Measurements from ENCODE around the gene PLD4.
"Not testable (repeated sequence)": the region's sequence is repeated elsewhere in the genome, so short reads cannot be mapped to it uniquely, and the experiment has no call there.

The PLD4 gene, protein sequence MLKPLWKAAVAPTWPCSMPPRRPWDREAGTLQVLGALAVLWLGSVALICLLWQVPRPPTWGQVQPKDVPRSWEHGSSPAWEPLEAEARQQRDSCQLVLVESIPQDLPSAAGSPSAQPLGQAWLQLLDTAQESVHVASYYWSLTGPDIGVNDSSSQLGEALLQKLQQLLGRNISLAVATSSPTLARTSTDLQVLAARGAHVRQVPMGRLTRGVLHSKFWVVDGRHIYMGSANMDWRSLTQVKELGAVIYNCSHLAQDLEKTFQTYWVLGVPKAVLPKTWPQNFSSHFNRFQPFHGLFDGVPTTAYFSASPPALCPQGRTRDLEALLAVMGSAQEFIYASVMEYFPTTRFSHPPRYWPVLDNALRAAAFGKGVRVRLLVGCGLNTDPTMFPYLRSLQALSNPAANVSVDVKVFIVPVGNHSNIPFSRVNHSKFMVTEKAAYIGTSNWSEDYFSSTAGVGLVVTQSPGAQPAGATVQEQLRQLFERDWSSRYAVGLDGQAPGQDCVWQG

DNA sequence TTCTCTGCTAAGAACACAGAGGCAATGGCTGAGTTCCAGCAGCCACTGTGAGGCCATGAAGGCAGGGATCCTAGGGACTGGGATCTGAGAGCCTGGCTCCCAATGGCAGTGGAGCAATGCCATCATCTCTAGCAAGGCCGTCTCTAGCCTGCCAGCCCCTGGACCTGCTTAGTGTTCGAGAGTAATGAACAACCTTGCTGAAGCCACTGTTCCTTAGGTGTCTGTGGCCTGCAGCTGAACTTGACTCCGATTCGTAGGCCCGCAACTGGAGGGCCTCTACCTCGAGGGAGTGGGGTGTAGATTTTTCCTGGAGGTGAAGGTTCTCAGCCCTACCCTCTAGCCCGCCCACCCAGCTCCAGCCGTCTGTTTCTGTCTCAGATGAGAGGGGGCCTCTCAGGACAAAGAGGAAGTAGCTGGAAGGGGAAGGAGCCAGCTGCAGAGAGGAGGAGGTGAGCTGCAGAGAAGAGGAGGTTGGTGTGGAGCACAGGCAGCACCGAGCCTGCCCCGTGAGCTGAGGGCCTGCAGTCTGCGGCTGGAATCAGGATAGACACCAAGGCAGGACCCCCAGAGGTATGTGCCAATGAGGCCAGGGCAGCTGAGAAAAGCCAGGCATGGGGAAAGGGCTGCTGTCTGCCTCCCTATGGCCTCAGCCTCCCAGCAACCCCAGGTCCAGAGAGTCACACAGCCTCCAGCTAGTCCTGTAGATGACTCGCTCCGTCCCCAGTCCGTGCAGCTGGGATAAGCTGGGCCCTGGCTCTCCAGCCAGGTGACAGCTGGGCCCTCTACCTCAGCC is at the start of gene PLD4:
TSS of gene PLD4 (plus strand) at position 459 of the 793 bp plus-strand sequence. CDS start 2,262 bp downstream, outside the sequence.
- no peak for DNase-seq (ENCODE audit: insufficient read length, low spot score)

DNA sequence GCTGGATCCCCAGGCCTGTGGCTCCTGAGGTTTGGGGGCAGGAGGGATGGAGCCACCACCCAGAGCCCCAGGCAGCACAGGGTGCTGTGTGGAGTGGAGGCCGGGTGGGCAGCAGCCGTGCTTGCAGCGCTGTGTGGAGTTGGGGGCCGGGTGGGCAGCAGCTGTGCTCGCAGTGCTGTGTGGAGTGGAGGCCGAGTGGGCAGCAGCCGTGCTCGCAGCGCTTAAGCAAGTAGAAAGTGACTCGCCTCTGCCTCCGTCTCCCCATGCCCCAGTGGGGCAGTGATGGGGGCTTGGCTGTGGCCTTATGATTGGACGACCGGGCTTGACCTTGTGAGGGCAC is 49.3 kb upstream of the PLD4 start:
- DNase-seq (ENCODE audit: insufficient read length, low spot score) (no peak), FAIRE-seq (no peak)

More for the DNA sequence above, at the start of gene PLD4:
- FAIRE-seq = no peak

DNA sequence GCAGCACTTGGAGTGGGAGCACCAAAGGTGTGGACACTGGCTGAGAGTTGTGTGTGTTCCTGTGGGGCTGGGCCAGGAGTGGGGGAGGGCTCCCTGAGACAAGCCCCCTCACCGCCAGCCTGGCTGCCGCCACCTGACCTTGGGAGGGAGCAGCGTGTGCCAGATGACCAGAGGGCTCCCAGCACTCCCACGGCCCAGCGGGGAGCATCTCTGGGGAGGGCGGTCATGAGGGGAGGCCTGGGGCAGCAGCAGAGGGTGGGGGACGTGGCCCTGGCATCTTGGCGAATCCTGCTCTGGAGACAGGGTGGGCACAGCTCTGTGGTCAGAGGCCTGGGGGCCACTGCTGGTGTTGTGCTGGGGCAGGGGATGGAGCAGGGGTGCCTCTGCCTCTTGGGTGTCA is 48.9 kb upstream of the PLD4 start:
- no peak for FAIRE-seq
- DNase-seq (ENCODE audit: insufficient read length, low spot score) = no peak

DNA sequence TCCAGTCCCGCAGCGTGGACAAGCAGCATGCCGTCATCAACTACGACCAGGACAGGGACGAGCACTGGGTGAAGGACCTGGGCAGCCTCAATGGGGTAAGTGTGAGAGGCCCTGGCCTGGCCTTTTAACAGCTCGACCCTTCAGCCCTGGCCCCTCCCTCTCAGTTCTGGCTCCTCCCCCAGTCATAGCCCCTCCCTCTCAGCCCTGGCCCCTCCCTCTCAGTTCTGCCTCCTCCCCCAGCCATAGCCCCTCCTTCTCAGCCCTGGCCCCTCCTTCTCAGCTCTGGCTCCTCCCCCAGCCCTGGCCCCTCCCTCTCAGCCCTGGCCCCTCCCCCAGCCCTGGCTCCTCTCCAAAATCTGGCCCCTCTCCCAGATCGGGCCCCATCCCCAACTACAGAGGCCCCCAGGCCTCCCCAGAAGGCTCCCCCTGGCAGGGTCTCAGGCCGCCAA is 48.4 kb upstream of the PLD4 start:
- DNase-seq (ENCODE audit: insufficient read length, low spot score) (no peak), FAIRE-seq (peak; percentile 26)

DNA sequence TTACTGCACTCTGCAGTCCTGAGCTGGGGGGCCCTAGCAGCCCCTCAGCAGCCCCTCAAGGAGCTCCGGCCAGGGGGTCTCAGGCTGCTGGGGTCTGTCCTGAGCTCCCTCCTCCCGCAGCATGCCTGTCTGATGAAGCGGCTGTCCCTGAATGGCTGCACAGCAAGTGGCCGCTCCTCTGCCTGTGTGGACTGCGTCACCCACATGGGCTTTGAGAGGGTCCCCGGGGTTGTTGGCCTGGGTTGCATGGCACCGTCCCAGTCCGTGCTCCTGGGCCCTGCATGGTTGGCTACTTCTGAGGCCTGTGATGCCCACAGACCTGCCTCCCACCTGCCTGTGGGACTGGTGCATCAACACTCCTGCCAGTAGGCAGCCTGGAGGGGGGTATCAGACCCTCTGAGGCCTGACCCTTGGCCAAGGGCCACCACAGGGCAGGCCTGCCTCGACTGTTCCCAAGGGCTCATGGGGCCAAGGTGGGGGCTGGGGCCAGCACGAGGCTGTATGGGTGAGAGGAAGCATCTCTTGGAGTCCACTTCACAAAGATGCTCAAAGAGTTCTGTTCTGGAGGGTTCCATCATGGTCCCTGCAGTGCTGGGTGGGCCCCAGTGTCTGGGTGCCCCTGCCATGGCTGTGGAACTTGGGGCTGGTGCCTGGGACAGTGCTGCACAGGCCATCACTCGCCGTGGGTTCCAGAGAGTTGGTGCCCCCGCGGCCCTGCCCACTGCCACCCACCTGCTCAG is 47.4 kb upstream of the PLD4 start:
- FAIRE-seq (no peak), DNase-seq (ENCODE audit: insufficient read length, low spot score) (no peak)

DNA sequence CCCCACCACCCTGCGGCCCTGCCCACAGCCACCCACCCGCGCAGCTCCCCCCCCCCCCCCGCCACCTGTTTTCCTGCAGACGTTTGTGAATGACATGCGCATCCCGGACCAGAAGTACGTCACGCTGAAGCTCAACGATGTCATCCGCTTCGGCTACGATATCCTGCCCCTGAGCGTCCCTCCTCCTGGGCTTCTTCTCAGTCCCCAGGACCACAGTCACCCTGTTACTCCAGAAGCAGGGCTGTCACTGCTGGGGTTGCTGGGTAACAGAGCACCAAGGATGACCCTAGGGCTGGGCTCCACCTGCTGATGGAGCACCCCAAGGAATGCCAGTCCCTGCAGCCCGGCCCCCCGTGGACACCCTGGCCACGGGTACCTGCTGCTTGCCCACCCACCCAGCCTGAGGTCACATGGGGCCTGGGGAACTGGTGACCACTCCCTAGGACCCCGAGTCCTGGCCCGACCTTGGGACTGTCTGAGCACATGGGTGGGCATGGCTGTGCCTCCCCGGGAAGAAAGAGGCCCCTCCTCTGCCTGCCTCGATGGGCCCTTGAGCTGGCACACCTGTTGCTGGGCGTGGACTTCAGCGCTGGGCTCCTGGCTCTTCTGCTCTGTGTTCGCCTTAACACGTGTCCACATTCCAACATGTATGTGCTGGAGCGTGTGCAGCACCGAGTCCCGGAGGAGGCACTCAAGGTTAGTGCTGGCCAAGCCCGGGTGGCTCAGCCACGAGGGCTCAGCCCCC is 46.7 kb upstream of the PLD4 start:
- FAIRE-seq (no peak), DNase-seq (ENCODE audit: insufficient read length, low spot score) (no peak)

DNA sequence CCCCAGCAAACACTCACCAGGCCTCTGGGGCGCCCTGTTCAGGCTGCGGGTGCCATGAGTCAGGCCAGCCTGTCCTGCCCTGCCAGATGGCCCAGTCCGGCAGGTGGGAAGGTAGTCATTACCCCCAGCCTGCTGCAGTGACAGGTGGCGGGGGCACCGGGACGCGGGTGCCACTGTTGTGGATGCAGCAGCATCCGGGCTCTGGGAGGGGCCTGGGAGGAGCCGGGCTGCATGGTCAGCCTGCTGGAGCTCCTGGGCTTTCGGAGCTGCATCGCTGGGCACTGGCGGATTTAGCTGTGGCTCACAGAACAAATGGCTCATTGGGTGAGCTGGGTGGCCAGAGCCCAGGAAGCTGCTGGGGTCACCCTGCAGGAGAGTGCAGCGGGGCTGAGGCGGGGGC is 46.1 kb upstream of the PLD4 start:
- DNase-seq (ENCODE audit: insufficient read length, low spot score) (no peak), FAIRE-seq (no peak)

DNA sequence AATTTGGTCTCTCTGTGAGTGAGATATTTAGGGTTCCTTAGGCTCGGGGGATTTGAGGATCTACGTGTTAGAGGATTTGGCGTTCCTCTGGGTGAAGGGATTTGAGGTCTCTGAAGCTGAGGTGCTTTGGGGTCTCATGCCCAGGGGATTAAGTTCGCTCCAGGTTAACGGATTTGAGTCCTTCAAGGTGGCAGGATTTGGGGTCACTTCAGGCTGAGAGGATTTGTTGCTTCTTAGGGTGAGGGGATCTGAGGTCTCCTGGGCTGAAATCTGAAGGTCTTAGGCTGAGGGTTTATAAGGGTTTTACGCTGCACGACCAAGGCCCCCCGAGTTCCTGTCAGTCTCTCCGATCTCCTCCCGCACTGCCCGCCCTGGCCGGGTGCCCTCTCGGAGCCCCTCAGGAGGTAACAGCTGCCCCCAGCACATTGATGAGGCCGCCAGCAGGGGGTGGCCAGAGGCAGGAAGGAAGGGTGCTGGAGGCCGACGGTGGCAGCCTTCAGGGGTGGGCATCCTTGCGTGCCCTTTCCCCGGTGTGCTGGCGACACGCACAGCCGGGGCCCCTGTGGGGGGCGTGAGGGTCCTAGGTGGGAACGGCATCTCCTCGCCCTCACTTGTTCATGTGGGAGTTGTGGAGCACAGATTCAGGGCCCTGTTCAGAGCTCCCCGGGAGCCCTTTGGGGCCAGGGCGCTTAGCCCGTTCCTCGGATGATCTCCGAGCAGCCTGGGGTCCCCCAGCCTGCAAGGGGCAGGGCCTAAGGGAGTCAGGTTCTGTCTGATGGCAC is 45.3 kb upstream of the PLD4 start:
- no peak for DNase-seq (ENCODE audit: insufficient read length, low spot score)
- no peak for FAIRE-seq

DNA sequence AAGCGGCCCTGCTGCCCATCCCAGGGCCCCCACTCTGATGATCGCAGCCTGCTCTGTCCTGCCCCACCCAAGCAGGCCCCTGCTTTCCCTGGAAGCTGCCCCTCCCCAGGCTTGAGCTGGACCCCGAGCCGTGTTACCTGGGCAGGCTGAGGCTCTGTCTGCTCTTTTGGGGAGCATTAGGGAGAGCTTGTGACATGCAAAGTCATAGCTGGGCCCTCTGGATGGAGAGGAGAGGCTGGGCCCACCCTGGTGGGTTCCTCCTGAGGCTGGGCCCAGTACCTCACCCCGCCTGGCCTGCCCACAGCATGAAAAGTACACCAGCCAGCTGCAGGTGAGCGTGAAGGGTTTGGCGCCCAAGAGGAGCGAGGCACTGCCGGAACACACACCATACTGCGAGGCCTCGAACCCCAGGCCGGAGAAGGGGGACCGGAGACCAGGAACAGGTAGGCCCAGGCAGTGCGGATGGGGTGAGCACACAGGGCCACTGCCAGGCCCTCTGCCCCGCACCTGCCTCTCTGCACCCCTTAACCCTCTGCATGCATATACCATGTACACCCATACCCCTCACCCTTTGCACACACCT is 44.6 kb upstream of the PLD4 start:
- DNase-seq (ENCODE audit: insufficient read length, low spot score) (no peak), FAIRE-seq (no peak)

DNA sequence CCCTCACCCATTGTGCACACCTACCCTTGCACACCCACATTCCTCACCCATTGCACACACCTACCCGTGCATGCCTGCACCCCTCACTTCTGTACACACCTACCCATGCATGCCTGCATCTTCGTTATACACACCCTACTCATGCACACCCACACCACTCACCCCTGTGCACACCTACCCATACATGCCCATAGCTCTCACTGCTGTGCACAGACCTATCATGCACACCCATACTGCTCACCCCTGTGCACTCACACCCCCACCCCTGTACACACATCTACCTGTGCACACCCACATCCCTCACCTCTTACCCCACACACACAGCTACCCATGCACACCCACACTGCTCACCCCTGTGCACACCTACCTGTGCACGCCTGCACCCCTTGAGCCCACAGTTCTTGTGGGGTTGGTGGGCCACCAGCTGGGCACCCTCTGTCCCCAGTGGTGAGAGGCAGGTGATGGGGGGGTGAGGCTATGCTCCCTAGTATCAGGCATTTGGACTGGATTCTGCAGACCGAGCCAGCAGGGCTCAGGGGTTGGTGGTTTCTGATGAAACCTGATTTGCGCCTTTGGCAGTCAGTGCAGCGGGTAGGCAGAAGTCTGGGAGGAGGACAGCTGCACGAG is 44.0 kb upstream of the PLD4 start:
- no peak for DNase-seq (ENCODE audit: insufficient read length, low spot score)
- peak; percentile 48 for FAIRE-seq

DNA sequence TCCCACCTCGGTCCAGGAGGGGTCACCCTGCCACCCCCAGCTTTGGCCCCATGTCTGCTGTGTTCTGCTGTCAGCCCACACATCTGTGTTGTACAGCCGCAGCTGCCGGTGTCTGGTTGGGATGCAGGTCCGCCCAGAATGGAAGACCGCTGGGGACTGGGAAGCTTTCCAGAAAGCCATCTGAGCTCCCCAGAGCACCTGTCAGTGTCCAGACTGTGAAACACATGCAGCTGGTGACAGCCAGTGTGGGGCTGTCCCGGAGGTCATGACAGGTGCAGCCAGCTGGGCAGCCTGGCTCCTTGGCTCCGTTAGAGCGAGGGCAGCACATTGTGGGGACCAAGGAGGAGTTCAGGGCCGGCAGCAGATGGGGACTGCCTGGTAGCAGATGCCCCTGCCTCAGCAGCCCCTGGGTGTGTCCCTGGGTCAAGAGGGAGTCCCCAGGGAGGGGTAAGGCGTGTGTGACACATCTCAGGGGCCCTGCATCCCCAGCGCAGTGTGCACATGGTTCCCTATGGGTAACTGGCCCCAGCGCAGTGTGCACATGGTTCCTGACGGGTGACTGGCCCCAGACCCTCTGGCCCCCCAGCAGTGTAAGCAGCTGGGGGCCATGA is 43.2 kb upstream of the PLD4 start:
- no peak for FAIRE-seq
- DNase-seq (ENCODE audit: insufficient read length, low spot score) = no peak

DNA sequence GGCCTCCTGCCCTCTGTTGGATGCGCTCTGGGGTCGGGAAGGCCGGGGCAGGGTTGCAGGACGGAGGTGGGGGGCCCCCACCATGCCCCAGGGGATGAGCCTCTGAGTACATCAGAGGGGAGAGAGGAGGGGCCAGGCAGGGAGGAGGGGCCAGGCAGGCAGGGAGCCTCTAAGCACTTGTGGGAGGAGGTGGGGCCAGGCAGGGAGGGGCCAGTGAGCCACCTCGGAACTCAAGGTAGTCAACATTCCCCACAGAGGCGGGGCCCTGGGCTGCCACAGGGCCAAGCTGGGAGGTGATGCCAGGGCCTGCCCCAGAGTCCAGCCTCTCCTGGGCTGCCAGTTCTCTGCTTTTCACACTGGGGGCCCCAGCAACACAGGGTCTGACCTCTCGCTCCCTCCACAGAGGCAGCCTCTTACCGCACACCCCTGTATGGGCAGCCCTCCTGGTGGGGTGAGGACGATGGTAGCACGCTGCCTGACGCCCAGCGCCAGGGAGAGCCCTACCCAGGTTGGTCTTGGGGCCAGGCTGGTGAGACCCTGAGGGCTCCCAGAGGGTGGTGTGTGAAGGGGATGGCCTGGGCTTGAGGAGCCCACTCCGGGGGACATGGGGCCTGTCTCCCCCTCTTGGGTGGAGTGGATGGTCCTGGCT is 42.2 kb upstream of the PLD4 start:
- no peak for FAIRE-seq
- no peak for DNase-seq (ENCODE audit: insufficient read length, low spot score)

DNA sequence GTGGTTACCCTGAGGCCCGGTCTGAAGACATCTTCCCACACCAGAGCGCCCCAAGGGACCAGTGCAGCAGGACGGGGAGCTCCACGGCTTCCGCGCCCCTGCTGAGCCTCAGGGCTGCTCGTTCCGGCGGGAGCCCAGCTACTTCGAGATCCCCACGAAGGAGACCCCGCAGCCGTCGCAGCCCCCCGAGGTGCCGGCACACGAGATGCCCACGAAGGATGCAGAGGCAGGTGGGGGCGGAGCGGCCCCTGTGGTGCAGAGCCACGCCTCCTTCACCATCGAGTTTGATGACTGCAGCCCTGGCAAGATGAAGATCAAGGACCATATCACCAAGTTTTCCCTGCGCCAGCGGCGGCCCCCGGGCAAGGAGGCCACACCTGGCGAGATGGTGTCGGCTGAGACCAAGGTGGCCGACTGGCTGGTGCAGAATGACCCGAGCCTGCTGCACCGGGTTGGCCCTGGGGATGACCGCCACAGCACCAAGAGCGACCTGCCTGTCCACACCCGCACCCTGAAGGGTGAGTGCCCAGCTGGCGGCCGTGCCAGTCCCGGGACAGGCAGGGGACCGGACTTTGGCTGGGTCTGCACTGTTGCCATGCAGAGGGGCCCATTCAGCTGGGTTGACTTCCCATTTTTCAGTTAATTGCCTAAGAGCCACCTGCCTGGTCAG is 41.6 kb upstream of the PLD4 start:
- no peak for DNase-seq (ENCODE audit: insufficient read length, low spot score)
- no peak for FAIRE-seq

DNA sequence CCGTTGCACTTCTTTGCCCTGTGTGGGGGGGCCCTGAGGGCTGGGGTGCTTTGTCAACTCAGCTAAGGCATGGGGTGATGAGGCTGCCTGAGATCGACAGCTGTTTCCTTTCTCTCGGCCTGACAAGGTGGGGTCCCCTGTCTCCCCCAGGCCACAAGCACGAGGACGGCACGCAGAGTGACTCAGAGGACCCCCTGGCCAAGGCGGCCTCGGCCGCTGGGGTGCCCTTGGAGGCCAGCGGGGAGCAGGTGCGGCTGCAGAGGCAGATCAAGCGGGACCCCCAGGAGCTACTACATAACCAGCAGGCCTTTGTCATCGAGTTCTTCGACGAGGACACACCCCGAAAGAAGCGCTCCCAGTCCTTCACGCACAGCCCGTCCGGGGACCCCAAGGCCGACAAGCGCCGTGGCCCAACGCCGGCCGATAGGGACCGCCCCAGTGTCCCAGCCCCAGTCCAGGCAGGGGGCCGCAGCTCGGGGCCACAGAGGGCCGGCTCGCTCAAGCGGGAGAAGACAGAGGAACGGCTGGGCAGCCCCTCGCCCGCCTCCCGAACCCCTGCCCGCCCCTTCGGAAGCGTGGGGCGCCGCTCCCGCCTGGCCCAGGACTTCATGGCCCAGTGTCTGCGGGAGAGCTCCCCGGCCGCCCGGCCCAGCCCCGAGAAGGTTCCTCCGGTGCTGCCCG is 40.9 kb upstream of the PLD4 start:
- no peak for FAIRE-seq
- no peak for DNase-seq (ENCODE audit: insufficient read length, low spot score)

DNA sequence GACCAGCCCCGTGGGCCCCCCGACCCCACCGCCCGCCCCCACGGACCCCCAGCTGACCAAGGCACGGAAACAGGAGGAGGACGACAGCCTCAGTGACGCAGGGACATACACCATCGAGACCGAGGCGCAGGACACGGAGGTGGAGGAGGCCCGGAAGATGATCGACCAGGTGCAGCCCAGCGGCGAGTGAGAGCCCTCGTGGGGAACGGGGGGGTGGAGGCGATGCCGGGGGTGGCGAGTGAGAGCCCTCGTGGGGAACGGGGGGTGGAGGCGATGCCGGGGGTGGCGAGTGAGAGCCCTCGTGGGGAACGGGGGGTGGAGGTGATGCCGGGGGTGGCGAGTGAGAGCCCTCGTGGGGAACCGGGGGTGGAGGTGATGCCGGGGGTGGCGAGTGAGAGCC is 40.3 kb upstream of the PLD4 start:
- DNase-seq (ENCODE audit: insufficient read length, low spot score); FAIRE-seq: not testable (repeated sequence)

DNA sequence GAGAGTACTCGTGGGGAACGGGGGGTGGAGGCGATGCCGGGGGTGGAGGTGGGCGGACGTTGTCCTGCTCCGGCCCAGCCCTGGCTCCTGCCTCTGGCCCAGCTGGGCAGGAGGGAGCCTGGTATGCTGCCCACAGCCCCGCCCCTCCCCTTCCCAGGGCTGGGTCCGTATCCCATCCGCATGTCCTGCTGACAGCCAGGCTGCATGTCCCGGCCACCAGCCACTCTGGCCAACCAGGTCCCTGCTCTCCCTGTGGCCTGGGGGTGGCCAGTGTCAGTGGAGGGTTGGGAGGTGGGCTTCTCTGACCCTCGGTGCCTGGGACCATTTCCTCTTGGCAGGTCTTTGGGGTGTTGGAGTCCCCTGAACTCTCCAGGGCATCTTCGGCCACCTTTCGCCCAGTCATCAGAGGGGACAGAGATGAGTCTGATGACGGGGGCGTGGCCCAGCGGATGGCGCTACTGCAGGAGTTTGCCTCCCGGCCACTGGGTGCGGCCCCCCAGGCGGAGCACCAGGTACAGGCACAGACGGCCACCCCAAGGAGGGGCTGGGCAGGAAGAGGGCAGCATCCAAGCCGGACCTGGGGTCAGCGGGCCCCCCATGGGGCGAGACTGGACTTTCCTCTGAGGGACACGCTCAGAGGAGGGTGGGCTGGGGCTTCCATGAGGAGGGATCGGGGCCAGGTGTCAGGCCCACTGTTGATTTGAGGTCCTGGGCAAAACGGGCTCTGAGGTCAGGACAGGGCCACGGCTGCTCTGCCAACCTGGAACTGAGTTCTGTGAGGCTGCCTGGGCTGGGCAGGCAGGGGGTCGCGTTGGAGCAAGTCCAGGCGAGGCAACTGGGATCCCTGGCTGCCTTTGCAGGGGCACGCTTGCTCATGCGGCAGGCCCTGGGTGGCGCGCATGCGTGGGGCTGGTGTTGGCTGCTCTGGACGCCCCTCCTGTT is 39.4 kb upstream of the PLD4 start:
- no peak for FAIRE-seq

More for the DNA sequence above, 39.4 kb upstream of the PLD4 start:
- DNase-seq (ENCODE audit: insufficient read length, low spot score) = no peak

Data from HTR-8/SVneo (cell line).